Measurements from ENCODE around the gene DHRSX.

The DHRSX gene

GRCh38 chrX:2500803-2501558 lies at the start of gene DHRSX, which contains the start of gene ZBED1:
Gene DHRSX (minus strand): TSS chrX:2500976. CDS start chrX:2500925, 51 bp downstream.
Gene ZBED1 (minus strand): TSS chrX:2500976. CDS start chrX:2490719, 10,257 bp downstream.
- peaks cover 43% of the 10 kb centered on the region for H3K79me2 ChIP-seq (ENCODE audit: control insufficient read depth, low read length)
- H3K27me3 ChIP-seq (ENCODE audit: control insufficient read depth, low read length): no peaks in the 10 kb centered on the region
- peaks cover 7% of the 10 kb centered on the region for H3F3A ChIP-seq (ENCODE audit: control insufficient read depth, insufficient read depth)
- H3K27ac ChIP-seq (ENCODE audit: low read depth, low read length): peak within 1 kb of the TSS; percentile 45
- no peak for TF ChIP-seq CTCF (IDR thresholded peaks at IDR 0.05; ENCODE audit: low read depth, low read length, poor library complexity, severe bottlenecking)
- TF ChIP-seq EZH2phosphoT487 (IDR thresholded peaks at IDR 0.05; ENCODE audit: borderline replicate concordance, low read length): no peak
- H3K9me2 ChIP-seq (replicated peaks; ENCODE audit: control insufficient read depth, low read length): no peaks in the 10 kb centered on the region
- no peaks in the 10 kb centered on the region for H3K9me3 ChIP-seq (ENCODE audit: control insufficient read depth, insufficient read depth, low read length)
- peak within 1 kb of the TSS; percentile 89 for H3K4me3 ChIP-seq (ENCODE audit: low read length)
- 0 out of 2 replicates have a peak, but pooled peaks cover 3% of the 10 kb centered on the region for H4K20me1 ChIP-seq (ENCODE audit: control insufficient read depth, insufficient read depth, low read depth, low read length)
- peak within 1 kb of the TSS; percentile 83 for H3K4me2 ChIP-seq (ENCODE audit: low read length)
- peaks cover 33% of the 10 kb centered on the region for H3K4me1 ChIP-seq (ENCODE audit: control insufficient read depth, low read length)
- H3K36me3 ChIP-seq (ENCODE audit: control insufficient read depth, low read length): peaks cover 34% of the 10 kb centered on the region

GRCh38 chrX:2549876-2550275 lies 49.1 kb upstream of the DHRSX start:
- H4K20me1 ChIP-seq (ENCODE audit: control insufficient read depth, insufficient read depth, low read depth, low read length): no peaks in the 10 kb centered on the region
- no peak overlapping the region for H3K27ac ChIP-seq (ENCODE audit: low read depth, low read length)
- no peaks in the 10 kb centered on the region for H3K36me3 ChIP-seq (ENCODE audit: control insufficient read depth, low read length)
- H3K27me3 ChIP-seq (ENCODE audit: control insufficient read depth, low read length): peaks cover 10% of the 10 kb centered on the region; the same call in 1 of the 2 replicates
- H3K9me3 ChIP-seq (ENCODE audit: control insufficient read depth, insufficient read depth, low read length): no peaks in the 10 kb centered on the region
- no peaks in the 10 kb centered on the region for H3K4me1 ChIP-seq (ENCODE audit: control insufficient read depth, low read length)
- no peaks in the 10 kb centered on the region for H3F3A ChIP-seq (ENCODE audit: control insufficient read depth, insufficient read depth)
- H3K4me3 ChIP-seq (ENCODE audit: low read length): no peak overlapping the region
- TF ChIP-seq EZH2phosphoT487 (IDR thresholded peaks at IDR 0.05; ENCODE audit: borderline replicate concordance, low read length): no peak
- no peak for TF ChIP-seq CTCF (IDR thresholded peaks at IDR 0.05; ENCODE audit: low read depth, low read length, poor library complexity, severe bottlenecking)
- H3K9me2 ChIP-seq (replicated peaks; ENCODE audit: control insufficient read depth, low read length): no peaks in the 10 kb centered on the region
- H3K79me2 ChIP-seq (ENCODE audit: control insufficient read depth, low read length): no peaks in the 10 kb centered on the region
- H3K4me2 ChIP-seq (ENCODE audit: low read length): no peak overlapping the region

DNA sequence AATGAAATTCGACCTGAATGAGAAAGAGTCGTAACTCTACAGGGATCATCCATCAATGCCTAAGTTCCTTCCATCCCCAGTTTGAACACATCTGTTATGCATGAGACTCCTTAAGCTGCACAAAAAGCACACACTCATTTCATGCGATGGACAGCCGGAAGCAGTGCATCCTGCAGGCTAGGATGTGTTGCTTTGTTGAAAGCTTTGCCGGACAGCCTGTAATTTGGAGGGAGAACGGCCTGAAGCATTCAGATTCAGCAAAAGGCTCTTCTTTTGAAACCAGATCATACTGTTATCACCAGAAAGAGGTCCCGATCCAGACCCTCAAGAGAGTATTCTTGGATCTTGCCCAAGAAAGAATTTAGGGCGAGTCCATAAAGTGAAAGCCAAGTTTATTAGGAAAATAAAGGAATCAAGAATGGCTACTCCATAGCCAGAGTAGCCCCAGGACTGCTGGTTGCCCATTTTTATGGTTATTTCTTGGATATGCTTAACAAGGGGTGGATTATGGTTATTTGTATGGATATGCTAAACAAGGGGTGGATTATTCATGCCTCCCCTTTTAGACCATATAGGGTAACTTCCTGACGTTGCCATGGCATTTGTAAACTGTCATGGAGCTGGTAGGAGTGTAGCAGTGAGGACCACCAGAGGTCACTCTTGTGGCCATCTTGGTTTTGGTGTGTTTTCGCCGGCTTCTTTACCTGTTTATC lies 48.1 kb upstream of the DHRSX start:
- no peaks in the 10 kb centered on the region for H3K9me2 ChIP-seq (replicated peaks; ENCODE audit: control insufficient read depth, low read length)
- peaks cover 10% of the 10 kb centered on the region; the same call in 1 of the 2 replicates for H3K27me3 ChIP-seq (ENCODE audit: control insufficient read depth, low read length)
- no peaks in the 10 kb centered on the region for H3F3A ChIP-seq (ENCODE audit: control insufficient read depth, insufficient read depth)
- no peak overlapping the region for H3K27ac ChIP-seq (ENCODE audit: low read depth, low read length)
- H3K9me3 ChIP-seq (ENCODE audit: control insufficient read depth, insufficient read depth, low read length): no peaks in the 10 kb centered on the region
- H3K79me2 ChIP-seq (ENCODE audit: control insufficient read depth, low read length): no peaks in the 10 kb centered on the region
- H3K4me2 ChIP-seq (ENCODE audit: low read length): no peak overlapping the region
- no peaks in the 10 kb centered on the region for H3K36me3 ChIP-seq (ENCODE audit: control insufficient read depth, low read length)
- TF ChIP-seq EZH2phosphoT487 (IDR thresholded peaks at IDR 0.05; ENCODE audit: borderline replicate concordance, low read length): no peak
- TF ChIP-seq CTCF (IDR thresholded peaks at IDR 0.05; ENCODE audit: low read depth, low read length, poor library complexity, severe bottlenecking): no peak
- H3K4me1 ChIP-seq (ENCODE audit: control insufficient read depth, low read length): no peaks in the 10 kb centered on the region
- H3K4me3 ChIP-seq (ENCODE audit: low read length): no peak overlapping the region
- no peaks in the 10 kb centered on the region for H4K20me1 ChIP-seq (ENCODE audit: control insufficient read depth, insufficient read depth, low read depth, low read length)
